OCI-LY3 (cell line): Measurements from ENCODE around the gene THAP8.

Source experiments
- H2AFZ ChIP-seq: fragments of 200-600, 300-600 bp; shearing (Covaris generic); 2 replicates; pipeline ENCODE4 v1.6.0; 2014; ENCODE audit warnings: antibody characterized with exemption, low read depth, low read length
- H3K27ac ChIP-seq: fragments of 200-600, 300-600 bp; sonication (generic); 2 replicates; pipeline ENCODE4 v1.5.1; 2014; ENCODE audit warnings: mild to moderate bottlenecking, low read length, moderate library complexity, mixed read lengths
- H3K27me3 ChIP-seq: fragments of 200-600, 300-600 bp; sonication (generic); 2 replicates; pipeline ENCODE4 v1.6.1; 2014; ENCODE audit warnings: low read depth, low read length, mixed read lengths
- H3K36me3 ChIP-seq: fragments of 200-600, 300-600 bp; sonication (generic); replicated peaks from 2 replicates; pipeline ENCODE3; 2014; ENCODE audit warnings: low read depth, low read length, mixed read lengths
- H3K4me1 ChIP-seq: fragments of 300-600, 200-600 bp; sonication (generic); 2 replicates; pipeline ENCODE4 v1.6.1; 2014; ENCODE audit warnings: low read length, mixed read lengths
- H3K4me2 ChIP-seq: fragments of 200-600, 300-600 bp; sonication (generic); 2 replicates; pipeline ENCODE4 v1.6.1; 2014; ENCODE audit warnings: low read length, mixed read lengths
- H3K4me3 ChIP-seq: fragments of 300-600, 200-600 bp; sonication (generic); 2 replicates; pipeline ENCODE4 v1.5.1; 2014; ENCODE audit warnings: antibody characterized with exemption, mild to moderate bottlenecking, low read length, moderate library complexity
- H3K79me2 ChIP-seq: fragments of 300-600, 200-600 bp; shearing (Covaris generic); 2 replicates; pipeline ENCODE4 v1.6.1; 2014; ENCODE audit warnings: mild to moderate bottlenecking, low read length, mixed read lengths
- H3K9ac ChIP-seq: fragments of 300-600, 200-600 bp; shearing (Covaris generic); 2 replicates; pipeline ENCODE4 v1.6.0; 2014; ENCODE audit warnings: mild to moderate bottlenecking, low read length, moderate library complexity
- H3K9me3 ChIP-seq: fragments of 200-600, 300-600 bp; shearing (Covaris generic); 2 replicates; pipeline ENCODE4 v1.6.1; 2014; ENCODE audit warnings: low read length, mixed read lengths; ENCODE audit not compliant: insufficient read depth
- H4K20me1 ChIP-seq: fragments of 200-600, 300-600 bp; sonication (generic); 2 replicates; pipeline ENCODE4 v1.6.1; 2016; ENCODE audit warnings: low read length, mixed read lengths; ENCODE audit not compliant: insufficient read depth
- CTCF ChIP-seq: fragments of 200-600, 300-600 bp; sonication (generic); IDR thresholded peaks from 2 replicates; pipeline ENCODE4 v1.5.1; 2014; ENCODE audit warnings: antibody characterized with exemption, low read length, low read depth
- EZH2phosphoT487 ChIP-seq: fragments of 200-600 bp; shearing (Covaris generic); IDR thresholded peaks from 2 replicates; pipeline ENCODE4 v1.6.1; 2018; ENCODE audit warnings: antibody characterized with exemption, mixed run types, low read depth

Gene THAP8

GRCh38 chr19:36054119-36054732, at the start of gene THAP8:
Gene THAP8, minus strand, starts transcription at chr19:36054285. Its CDS starts 68 bp downstream, at chr19:36054217.
- Histone ChIP-seq H3K27ac (peak within 1 kb of the TSS; percentile 84), H3K4me3 (peak within 1 kb of the TSS; percentile 87), H3K79me2 (peaks cover 30% of the 10 kb centered on the region), H3K9me3 (no peaks in the 10 kb centered on the region), H3K36me3 (peaks cover 4% of the 10 kb centered on the region), H3K4me2 (peak within 1 kb of the TSS; percentile 99), H3K4me1 (peaks cover 8% of the 10 kb centered on the region), H3K9ac (peak within 1 kb of the TSS; percentile 73), H4K20me1 (no peaks in the 10 kb centered on the region), H2AFZ (peak within 1 kb of the TSS; percentile 91), H3K27me3 (no peaks in the 10 kb centered on the region)
- no peak for TF ChIP-seq EZH2phosphoT487
- peak; percentile 46 for TF ChIP-seq CTCF

DNA sequence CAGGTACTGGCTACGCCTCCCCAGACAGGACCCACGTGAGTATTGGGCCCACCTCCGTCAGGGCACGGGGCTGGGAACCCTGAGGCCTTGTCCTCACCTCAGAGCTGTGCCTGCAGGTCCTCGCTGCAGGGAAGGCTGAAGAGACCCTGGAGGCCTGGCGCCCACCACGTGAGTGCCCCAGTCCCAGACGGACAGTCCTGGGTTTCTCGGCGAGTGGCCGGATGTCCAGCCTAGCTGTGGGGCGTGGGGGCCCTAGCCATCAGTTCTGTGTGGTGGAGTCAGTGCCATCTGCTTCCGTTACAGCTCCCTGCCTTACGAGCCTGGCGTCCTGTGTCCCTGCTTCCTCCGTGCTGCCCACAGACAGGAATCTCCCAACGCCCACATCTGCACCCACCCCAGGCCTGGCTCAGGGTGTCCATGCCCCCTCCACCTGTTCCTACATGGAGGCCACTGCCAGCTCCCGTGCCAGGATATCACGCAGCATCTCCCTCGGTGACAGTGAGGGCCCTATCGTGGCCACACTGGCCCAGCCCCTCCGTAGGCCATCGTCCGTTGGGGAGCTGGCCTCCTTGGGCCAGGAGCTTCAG, 49.0 kb upstream of the THAP8 start:
- no peak overlapping the region for H3K4me2 ChIP-seq
- no peak overlapping the region for H2AFZ ChIP-seq
- no peak overlapping the region for H3K27ac ChIP-seq
- no peaks in the 10 kb centered on the region for H3K79me2 ChIP-seq
- H3K4me3 ChIP-seq, result no peak overlapping the region
- H3K36me3 ChIP-seq, result peaks cover 53% of the 10 kb centered on the region
- H3K27me3 ChIP-seq, result no peaks in the 10 kb centered on the region
- H3K4me1 ChIP-seq, result no peaks in the 10 kb centered on the region
- H3K9ac ChIP-seq, result no peak overlapping the region
- TF ChIP-seq CTCF (no peak), EZH2phosphoT487 (no peak)
- H3K9me3 ChIP-seq, result no peaks in the 10 kb centered on the region
- H4K20me1 ChIP-seq, result no peaks in the 10 kb centered on the region

DNA sequence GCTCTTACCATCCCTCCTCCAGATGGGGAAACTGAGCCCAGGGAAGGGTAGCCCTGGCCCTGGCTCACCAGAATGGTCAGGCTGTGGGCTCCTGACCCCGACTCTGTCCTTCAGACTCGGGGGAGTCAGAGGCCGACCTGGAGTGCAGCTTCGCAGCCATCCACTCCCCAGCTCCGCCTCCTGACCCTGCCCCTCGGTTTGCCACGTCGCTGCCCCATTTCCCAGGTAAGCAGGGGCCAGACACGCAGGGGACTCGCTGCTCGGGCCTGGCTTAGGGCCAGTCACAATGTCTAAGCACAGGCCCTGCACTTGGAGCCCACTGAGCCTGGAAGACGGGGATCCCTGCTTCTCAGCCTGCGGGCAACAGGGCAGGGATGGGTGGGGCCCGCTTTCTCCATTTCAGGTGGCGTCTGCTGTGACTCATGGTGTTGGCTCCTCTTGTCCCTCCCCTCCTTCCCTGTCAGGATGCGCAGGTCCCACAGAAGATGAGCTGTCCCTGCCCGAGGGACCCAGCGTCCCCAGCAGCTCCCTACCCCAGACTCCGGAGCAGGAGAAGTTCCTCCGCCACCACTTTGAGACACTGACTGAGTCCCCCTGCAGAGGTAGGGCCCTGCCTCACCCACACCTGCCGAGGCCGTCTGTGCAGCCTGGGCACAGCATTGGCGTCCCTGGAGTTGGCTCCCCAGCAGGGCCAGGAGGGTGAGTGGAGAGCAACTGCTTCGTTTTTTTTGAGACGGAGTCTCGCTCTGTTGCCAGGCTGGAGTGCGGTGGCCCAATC, 47.7 kb upstream of the THAP8 start:
- Histone ChIP-seq H2AFZ (no peak overlapping the region), H3K4me1 (no peaks in the 10 kb centered on the region), H3K4me2 (no peak overlapping the region), H3K79me2 (no peaks in the 10 kb centered on the region), H3K9me3 (no peaks in the 10 kb centered on the region), H3K9ac (no peak overlapping the region), H3K4me3 (no peak overlapping the region), H4K20me1 (no peaks in the 10 kb centered on the region), H3K36me3 (peaks cover 46% of the 10 kb centered on the region), H3K27ac (no peak overlapping the region), H3K27me3 (no peaks in the 10 kb centered on the region)
- no peak for TF ChIP-seq CTCF
- TF ChIP-seq EZH2phosphoT487, result no peak

GRCh38 chr19:36100476-36100875, 46.4 kb upstream of the THAP8 start:
- Histone ChIP-seq H3K79me2 (no peaks in the 10 kb centered on the region), H3K27ac (no peak overlapping the region)

More at GRCh38 chr19:36100476-36100875, 46.4 kb upstream of the THAP8 start:
- Histone ChIP-seq H3K9ac (no peak overlapping the region), H3K27me3 (no peaks in the 10 kb centered on the region), H3K4me1 (no peaks in the 10 kb centered on the region), H3K36me3 (peaks cover 37% of the 10 kb centered on the region), H4K20me1 (no peaks in the 10 kb centered on the region), H3K9me3 (no peaks in the 10 kb centered on the region), H3K4me3 (no peak overlapping the region), H2AFZ (no peak overlapping the region), H3K4me2 (no peak overlapping the region)
- TF ChIP-seq CTCF (no peak), EZH2phosphoT487 (no peak)
